HCT116 (cell line): ENCODE measurements around the gene ERG. TPM values are rescaled to one million over a fixed set of nuclear protein-coding genes. Genes with fewer than 3 reads are reported as not detected.

ENCODE experiments used
- ATAC-seq: fragments of 200-7000 bp; cut with Tn5 transposase; 2 replicates; pipeline ENCODE4 v1.9.1; 2020; ENCODE audit warnings: mild to moderate bottlenecking, moderate library complexity
- BruUV-seq: library from RNA; stranded (reverse); fragments of 400-500 nt; replicated peaks from 2 replicates; lab custom pipeline; 2021; lab: Mats Ljungman, UMichigan
- CTCF ChIA-PET: fragments of 300-600 bp; sonication (Branson Sonifier 250); formaldehyde crosslinking; loops from one replicate; lab custom pipeline; 2021; ENCODE audit warnings: antibody characterized with exemption; lab: Charles Lee
- POLR2A ChIA-PET: fragments of 300-600, 350-600 bp; sonication (Branson Sonifier 250); formaldehyde crosslinking; loops from one replicate; lab custom pipeline; 2021; ENCODE audit warnings: antibody characterized with exemption; lab: Charles Lee
- RAD21 ChIA-PET, 2 experiments: fragments of 300-600 bp; sonication (Branson Sonifier 250); formaldehyde crosslinking; loops; one replicate each; lab custom pipeline; 2023; ENCODE audit warnings: low total read pairs in 2 of 2; ENCODE audit not compliant: uncharacterized antibody in 2 of 2, unreplicated experiment in 2 of 2, low non-redundant PET in 1 of 2; lab: Charles Lee
- DNase-seq: peaks from one replicate; pipeline ENCODE4 v3.0.0-alpha.2; 2010; ENCODE audit warnings: low read depth, low spot score
- H2AFZ ChIP-seq: fragments of 200-600 bp; shearing (Covaris generic), sonication (generic); 2 replicates; pipeline ENCODE4 v1.6.1; 2017; ENCODE audit warnings: low read depth, mixed run types, mixed read lengths, antibody characterized with exemption, low read length; ENCODE audit not compliant: poor library complexity, severe bottlenecking
- H3K27ac ChIP-seq: 2 replicates; pipeline ENCODE4 v1.5.1; 2012; ENCODE audit warnings: low read depth, low read length
- H3K27me3 ChIP-seq: fragments of 200-600 bp; sonication (generic); 2 replicates; pipeline ENCODE4 v1.6.1; 2016; ENCODE audit warnings: mixed run types, low read length, mixed read lengths; ENCODE audit not compliant: insufficient read depth
- H3K36me3 ChIP-seq, 2 experiments: fragments of 200-500 bp in 1 of 2; fragments of 200-600 bp in 1 of 2; sonication (Bioruptor generic) in 1 of 2; sonication (generic) in 1 of 2; 2 replicates each; pipeline versions ENCODE4 v1.5.1 to v1.6.1; 2014 to 2016; ENCODE audit warnings: low read length in 2 of 2, inconsistent platforms in 1 of 2, mixed read lengths in 1 of 2, mixed run types in 1 of 2; ENCODE audit not compliant: insufficient read depth in 2 of 2, control insufficient read depth in 1 of 2
- H3K4me1 ChIP-seq, 2 experiments: fragments of 200-600 bp in 1 of 2; sonication (generic) in 1 of 2; 2 replicates each; pipeline versions ENCODE4 v1.5.1 to v1.6.1; 2012 to 2017; ENCODE audit warnings: low read length in 2 of 2, inconsistent platforms in 1 of 2, mild to moderate bottlenecking in 1 of 2, mixed read lengths in 1 of 2, mixed run types in 1 of 2, moderate library complexity in 1 of 2; ENCODE audit not compliant: insufficient read depth in 2 of 2, control insufficient read depth in 1 of 2
- H3K4me2 ChIP-seq: fragments of 200-600 bp; sonication (generic); 2 replicates; pipeline ENCODE4 v1.6.1; 2017; ENCODE audit warnings: mixed run types, low read length, mixed read lengths
- H3K4me3 ChIP-seq, 2 experiments: fragments of 200-600 bp in 1 of 2; sonication (generic) in 1 of 2; replicated peaks in 1 of 2; 2 replicates each; pipeline ENCODE4 v1.5.1; 2011 to 2016; ENCODE audit warnings: low read length in 2 of 2, control low read depth in 1 of 2, low read depth in 1 of 2, mild to moderate bottlenecking in 1 of 2, mixed read lengths in 1 of 2, mixed run types in 1 of 2
- H3K79me2 ChIP-seq: fragments of 200-600 bp; sonication (generic); 2 replicates; pipeline ENCODE4 v1.6.1; 2017; ENCODE audit warnings: mild to moderate bottlenecking, mixed run types, low read length, moderate library complexity, mixed read lengths; ENCODE audit not compliant: insufficient read depth
- H3K9ac ChIP-seq: fragments of 200-600 bp; sonication (generic); 2 replicates; pipeline ENCODE4 v1.6.1; 2016; ENCODE audit warnings: low read length, mixed read lengths
- H3K9me2 ChIP-seq: fragments of 200-600 bp; sonication (generic), shearing (Covaris generic); 2 replicates; pipeline ENCODE4 v1.6.1; 2017; ENCODE audit warnings: mixed run types, mild to moderate bottlenecking, moderate library complexity; ENCODE audit not compliant: insufficient read depth
- H3K9me3 ChIP-seq, 2 experiments: fragments of 200-500 bp in 1 of 2; fragments of 200-600 bp in 1 of 2; sonication (Bioruptor generic) in 1 of 2; sonication (generic) in 1 of 2; 2 replicates each; pipeline ENCODE4 v1.6.1; 2014 to 2017; ENCODE audit warnings: low read length in 2 of 2, mixed read lengths in 2 of 2, inconsistent platforms in 1 of 2, low read depth in 1 of 2, mild to moderate bottlenecking in 1 of 2, mixed run types in 1 of 2, moderate library complexity in 1 of 2; ENCODE audit not compliant: control insufficient read depth in 1 of 2, insufficient read depth in 1 of 2
- H4K20me1 ChIP-seq: fragments of 200-600 bp; sonication (generic), shearing (Covaris generic); 2 replicates; pipeline ENCODE4 v1.6.1; 2017; ENCODE audit warnings: mixed run types, mild to moderate bottlenecking, moderate library complexity; ENCODE audit not compliant: insufficient read depth
- CEBPB ChIP-seq: IDR thresholded peaks from 2 replicates; pipeline ENCODE4 v1.6.1; 2012; ENCODE audit warnings: low read depth
- FOSL1 ChIP-seq: IDR thresholded peaks from 2 replicates; pipeline ENCODE4 v1.6.1; 2012; ENCODE audit warnings: low read depth
- SP1 ChIP-seq: IDR thresholded peaks from 2 replicates; pipeline ENCODE4 v1.6.1; 2012; ENCODE audit warnings: low read depth
- SRF ChIP-seq: IDR thresholded peaks from 2 replicates; pipeline ENCODE4 v1.6.1; 2012; ENCODE audit warnings: low read depth
- intact Hi-C: fragments of 100-400 bp; cut with micrococcal nuclease; formaldehyde crosslinking; loops from 2 replicates; pipeline ENCODE4 v1.10.0; 2022
- total RNA-seq: library from RNA; stranded (reverse); gene quantifications from one replicate; pipeline ENCODE4 v1.2.1, GENCODE V29; 2021; ENCODE audit not compliant: unreplicated experiment
- TF ChIP-seq, protein P1 (sequence below): IDR thresholded peaks from 2 replicates; pipeline ENCODE4 v1.6.1; 2012; ENCODE audit warnings: low read depth
- TF ChIP-seq, protein P2 (sequence below): IDR thresholded peaks from 2 replicates; pipeline ENCODE4 v1.6.1; 2011; ENCODE audit warnings: mild to moderate bottlenecking, low read length, moderate library complexity; ENCODE audit not compliant: insufficient replicate concordance; ENCODE audit errors: extremely low read depth

ERG gene
- total RNA-seq, 1 experiment from 2014 or later: 0.17 TPM

DNA sequence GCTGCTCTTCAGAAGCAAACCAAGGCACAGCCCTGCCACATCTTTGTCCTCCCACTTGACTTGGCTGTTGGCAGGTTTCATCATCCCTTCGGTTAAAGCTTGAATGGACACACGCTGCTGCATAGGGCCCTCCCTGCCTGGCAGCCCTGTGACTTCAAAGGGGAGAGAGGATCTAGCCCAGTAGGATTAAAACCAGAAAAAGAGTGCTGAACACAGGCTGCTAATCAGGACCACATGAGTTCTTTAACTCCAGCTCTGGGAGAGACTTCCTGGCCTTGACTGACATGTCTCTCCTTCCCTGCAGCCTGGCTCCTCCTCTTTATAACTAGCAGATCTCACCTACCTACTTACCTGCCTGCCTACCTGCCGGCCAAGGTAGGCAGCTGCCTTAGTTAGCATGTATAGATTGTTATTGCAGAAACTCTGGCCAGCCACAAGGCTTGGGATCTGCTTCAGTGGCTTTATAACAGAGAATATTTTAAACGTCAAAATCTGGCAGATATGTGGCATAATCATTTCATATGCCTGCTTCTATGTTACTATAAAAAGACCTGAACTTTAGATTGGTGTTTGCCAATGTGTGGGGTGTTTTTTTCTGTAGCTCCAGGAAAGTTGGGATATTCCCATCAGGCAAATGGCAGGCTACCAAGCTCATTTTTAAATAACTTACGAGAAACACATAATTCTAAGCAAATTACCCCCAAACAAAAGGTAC, 49.4 kb downstream of the ERG start:
- H2AFZ ChIP-seq: no peak overlapping the region
- CTCF ChIA-PET: no interaction called here
- H3K27me3 ChIP-seq: peaks cover 25% of the 10 kb centered on the region
- H3K4me2 ChIP-seq: no peak overlapping the region
- no peak overlapping the region for H3K9ac ChIP-seq
- no peak overlapping the region for H3K4me3 ChIP-seq
- RAD21 ChIA-PET: no interaction called here
- no TSS peak for BruUV-seq
- no peaks in the 10 kb centered on the region for H3K4me1 ChIP-seq
- no peak for ATAC-seq
- intact Hi-C loops: no loop called here
- no peaks in the 10 kb centered on the region for H3K36me3 ChIP-seq
- no peaks in the 10 kb centered on the region for H3K9me3 ChIP-seq
- TF ChIP-seq CEBPB (no peak), SRF (no peak), SP1 (no peak), FOSL1 (no peak)
- TF ChIP-seq, protein P1, sequence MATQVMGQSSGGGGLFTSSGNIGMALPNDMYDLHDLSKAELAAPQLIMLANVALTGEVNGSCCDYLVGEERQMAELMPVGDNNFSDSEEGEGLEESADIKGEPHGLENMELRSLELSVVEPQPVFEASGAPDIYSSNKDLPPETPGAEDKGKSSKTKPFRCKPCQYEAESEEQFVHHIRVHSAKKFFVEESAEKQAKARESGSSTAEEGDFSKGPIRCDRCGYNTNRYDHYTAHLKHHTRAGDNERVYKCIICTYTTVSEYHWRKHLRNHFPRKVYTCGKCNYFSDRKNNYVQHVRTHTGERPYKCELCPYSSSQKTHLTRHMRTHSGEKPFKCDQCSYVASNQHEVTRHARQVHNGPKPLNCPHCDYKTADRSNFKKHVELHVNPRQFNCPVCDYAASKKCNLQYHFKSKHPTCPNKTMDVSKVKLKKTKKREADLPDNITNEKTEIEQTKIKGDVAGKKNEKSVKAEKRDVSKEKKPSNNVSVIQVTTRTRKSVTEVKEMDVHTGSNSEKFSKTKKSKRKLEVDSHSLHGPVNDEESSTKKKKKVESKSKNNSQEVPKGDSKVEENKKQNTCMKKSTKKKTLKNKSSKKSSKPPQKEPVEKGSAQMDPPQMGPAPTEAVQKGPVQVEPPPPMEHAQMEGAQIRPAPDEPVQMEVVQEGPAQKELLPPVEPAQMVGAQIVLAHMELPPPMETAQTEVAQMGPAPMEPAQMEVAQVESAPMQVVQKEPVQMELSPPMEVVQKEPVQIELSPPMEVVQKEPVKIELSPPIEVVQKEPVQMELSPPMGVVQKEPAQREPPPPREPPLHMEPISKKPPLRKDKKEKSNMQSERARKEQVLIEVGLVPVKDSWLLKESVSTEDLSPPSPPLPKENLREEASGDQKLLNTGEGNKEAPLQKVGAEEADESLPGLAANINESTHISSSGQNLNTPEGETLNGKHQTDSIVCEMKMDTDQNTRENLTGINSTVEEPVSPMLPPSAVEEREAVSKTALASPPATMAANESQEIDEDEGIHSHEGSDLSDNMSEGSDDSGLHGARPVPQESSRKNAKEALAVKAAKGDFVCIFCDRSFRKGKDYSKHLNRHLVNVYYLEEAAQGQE: no peak
- TF ChIP-seq, protein P2, sequence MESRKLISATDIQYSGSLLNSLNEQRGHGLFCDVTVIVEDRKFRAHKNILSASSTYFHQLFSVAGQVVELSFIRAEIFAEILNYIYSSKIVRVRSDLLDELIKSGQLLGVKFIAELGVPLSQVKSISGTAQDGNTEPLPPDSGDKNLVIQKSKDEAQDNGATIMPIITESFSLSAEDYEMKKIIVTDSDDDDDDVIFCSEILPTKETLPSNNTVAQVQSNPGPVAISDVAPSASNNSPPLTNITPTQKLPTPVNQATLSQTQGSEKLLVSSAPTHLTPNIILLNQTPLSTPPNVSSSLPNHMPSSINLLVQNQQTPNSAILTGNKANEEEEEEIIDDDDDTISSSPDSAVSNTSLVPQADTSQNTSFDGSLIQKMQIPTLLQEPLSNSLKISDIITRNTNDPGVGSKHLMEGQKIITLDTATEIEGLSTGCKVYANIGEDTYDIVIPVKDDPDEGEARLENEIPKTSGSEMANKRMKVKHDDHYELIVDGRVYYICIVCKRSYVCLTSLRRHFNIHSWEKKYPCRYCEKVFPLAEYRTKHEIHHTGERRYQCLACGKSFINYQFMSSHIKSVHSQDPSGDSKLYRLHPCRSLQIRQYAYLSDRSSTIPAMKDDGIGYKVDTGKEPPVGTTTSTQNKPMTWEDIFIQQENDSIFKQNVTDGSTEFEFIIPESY: no peak
- TF ChIP-seq, all 23 proteins: peak for 0
- Histone ChIP-seq H3K79me2 (no peaks in the 10 kb centered on the region), H3K27ac (no peak overlapping the region), H4K20me1 (no peaks in the 10 kb centered on the region), H3K9me2 (no peaks in the 10 kb centered on the region)
- DNase-seq: no peak
- POLR2A ChIA-PET: no interaction called here
